GM23248 (cell line): ENCODE data around the gene MSH5. TPM values are rescaled to one million over a fixed set of nuclear protein-coding genes. Genes with fewer than 3 reads are reported as not detected.

ENCODE experiments used
- DNase-seq: peaks from one replicate; pipeline ENCODE4 v3.0.0-alpha.2; 2015
- H2AFZ ChIP-seq: fragments of 200-600 bp; sonication (generic); 2 replicates; pipeline ENCODE4 v1.6.1; 2016; ENCODE audit warnings: antibody characterized with exemption
- H3F3A ChIP-seq: fragments of 200-600 bp; sonication (generic); 2 replicates; pipeline ENCODE4 v1.6.1; 2016; ENCODE audit warnings: mild to moderate bottlenecking, antibody characterized with exemption, mixed run types; ENCODE audit not compliant: insufficient read depth
- H3K27ac ChIP-seq: fragments of 200-600 bp; sonication (generic); 2 replicates; pipeline ENCODE4 v1.5.1; 2016; ENCODE audit warnings: mild to moderate bottlenecking
- H3K27me3 ChIP-seq: fragments of 200-600 bp; sonication (generic); replicated peaks from 2 replicates; pipeline ENCODE4 v1.6.1; 2016; ENCODE audit warnings: mild to moderate bottlenecking; ENCODE audit not compliant: insufficient read depth
- H3K36me3 ChIP-seq: fragments of 200-600 bp; sonication (generic); 2 replicates; pipeline ENCODE4 v1.6.1; 2016; ENCODE audit warnings: low read depth, mild to moderate bottlenecking
- H3K4me1 ChIP-seq: fragments of 200-600 bp; sonication (generic); 2 replicates; pipeline ENCODE4 v1.6.1; 2016; ENCODE audit warnings: mild to moderate bottlenecking; ENCODE audit not compliant: insufficient read depth
- H3K4me2 ChIP-seq: fragments of 200-600 bp; sonication (generic); one replicate; pipeline ENCODE4 v1.6.1; 2016; ENCODE audit warnings: mild to moderate bottlenecking; ENCODE audit not compliant: unreplicated experiment
- H3K4me3 ChIP-seq: fragments of 200-600 bp; sonication (generic); 2 replicates; pipeline ENCODE4 v1.5.1; 2016; ENCODE audit warnings: mild to moderate bottlenecking
- H3K79me2 ChIP-seq: fragments of 200-600 bp; sonication (generic); 2 replicates; pipeline ENCODE4 v1.6.1; 2016; ENCODE audit warnings: mild to moderate bottlenecking; ENCODE audit not compliant: insufficient read depth
- H3K9ac ChIP-seq: fragments of 200-600 bp; sonication (generic); 2 replicates; pipeline ENCODE4 v1.6.1; 2016; ENCODE audit warnings: mild to moderate bottlenecking
- H3K9me2 ChIP-seq: fragments of 200-600 bp; sonication (generic); 2 replicates; pipeline ENCODE4 v1.6.1; 2016; ENCODE audit warnings: mixed run types, mild to moderate bottlenecking, moderate library complexity; ENCODE audit not compliant: insufficient read depth
- H3K9me3 ChIP-seq: fragments of 200-600 bp; sonication (generic); one replicate; pipeline ENCODE4 v1.6.1; 2017; ENCODE audit warnings: low read depth
- H4K20me1 ChIP-seq: fragments of 200-600 bp; sonication (generic); 2 replicates; pipeline ENCODE4 v1.6.0; 2016; ENCODE audit not compliant: insufficient read depth
- EZH2 ChIP-seq: fragments of 200-600 bp; sonication (generic); IDR thresholded peaks from 2 replicates; pipeline ENCODE4 v1.6.1; 2018; ENCODE audit warnings: antibody characterized with exemption, mild to moderate bottlenecking; ENCODE audit not compliant: insufficient read depth, poor library complexity, severe bottlenecking
- EZH2phosphoT487 ChIP-seq: fragments of 200-600 bp; sonication (generic); IDR thresholded peaks from 2 replicates; pipeline ENCODE4 v1.6.1; 2018; ENCODE audit warnings: antibody characterized with exemption, moderate library complexity, mild to moderate bottlenecking, low read depth; ENCODE audit not compliant: insufficient read depth
- WGBS, 2 experiments: methylation state at CpG; one replicate each; pipeline ENCODE4 v1.1.6; 2015 to 2017; ENCODE audit warnings: low lambda C conversion rate in 2 of 2, low coverage in 1 of 2; ENCODE audit errors: missing lambda C conversion rate in 2 of 2; 5-methylcytosine and 5-hydroxymethylcytosine counted together
- in situ Hi-C: fragments of 300-500 bp; cut with MboI; formaldehyde crosslinking; loops from 2 replicates; pipeline ENCODE4 v1.15.0; 2020
- polyA plus RNA-seq: library from polyadenylated mRNA; unstranded; fragments of >200 nt; fragmentation: Nextera tagmentation; extraction: Ambion mirVana; gene quantifications from 2 replicates; pipeline ENCODE4 v1.2.1, GENCODE V29; 2016
- total RNA-seq: library from RNA; depleted of rRNA; stranded (reverse); fragments of >200 nt; shearing (Covaris generic); gene quantifications from 2 replicates; pipeline ENCODE4 v1.2.3, GENCODE V29; 2014

The MSH5 gene
- total and polyA plus RNA-seq, 2 experiments from 2014 or later, result 2.9 to 4.3 TPM

DNA sequence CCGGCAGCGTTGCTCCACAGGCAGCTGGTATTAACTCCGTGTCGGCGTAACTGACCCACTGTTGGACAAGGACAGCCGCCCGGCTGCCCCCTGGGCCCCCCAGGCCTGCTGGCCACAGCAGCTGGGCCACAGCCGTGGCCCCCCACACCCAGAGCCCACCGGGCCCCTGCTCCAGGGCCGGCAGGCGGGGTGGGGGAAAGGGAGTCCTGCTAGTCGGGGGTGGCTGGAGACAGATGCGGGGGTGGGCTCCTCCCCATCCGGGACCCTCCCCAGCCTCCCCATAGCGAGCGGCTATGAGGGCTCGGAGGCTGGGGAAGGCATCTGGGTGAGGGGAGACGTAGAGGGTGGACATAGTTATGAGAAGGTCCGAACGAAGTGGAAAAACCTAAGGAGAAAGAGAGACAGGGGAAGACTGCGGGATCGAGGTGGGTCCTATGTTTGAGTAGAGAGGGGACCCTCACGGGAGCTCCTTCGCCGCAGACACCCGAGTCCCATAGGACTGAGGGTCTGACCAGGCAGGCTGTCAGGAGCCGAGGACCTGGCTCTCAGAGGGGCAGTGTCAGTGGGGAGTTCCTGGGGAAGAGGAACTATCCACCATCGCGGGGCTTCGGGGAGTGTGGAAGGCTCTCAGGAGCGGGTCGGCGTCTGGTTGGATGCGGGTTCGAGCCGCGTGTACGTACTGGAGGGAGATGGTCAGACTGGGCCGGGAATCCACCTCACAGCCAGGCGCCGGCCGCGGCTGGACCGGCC, 55.2 kb downstream of the MSH5 start:
- Histone ChIP-seq H3K9me2 (no peaks in the 10 kb centered on the region), H3K27me3 (no peaks in the 10 kb centered on the region), H3K79me2 (peaks cover 52% of the 10 kb centered on the region), H3K4me2 (peak overlapping the region; percentile 89), H2AFZ (peak overlapping the region; percentile 92), H3K4me3 (peak overlapping the region; percentile 94), H3K9me3 (no peaks in the 10 kb centered on the region), H3K27ac (peak overlapping the region; percentile 85), H3K4me1 (peaks cover 6% of the 10 kb centered on the region; the same call in 1 of the 2 replicates), H4K20me1 (no peaks in the 10 kb centered on the region), H3F3A (peaks cover 23% of the 10 kb centered on the region), H3K9ac (peak overlapping the region; percentile 93), H3K36me3 (peaks cover 9% of the 10 kb centered on the region; the same call in 1 of the 2 replicates)
- TF ChIP-seq EZH2phosphoT487 (no peak), EZH2 (no peak)
- in situ Hi-C loops, result no loop called here
- WGBS, 2 experiments, result 1 to 2% methylated on average over 44 of the region's 44 CpGs
- peak; percentile 78 for DNase-seq

DNA sequence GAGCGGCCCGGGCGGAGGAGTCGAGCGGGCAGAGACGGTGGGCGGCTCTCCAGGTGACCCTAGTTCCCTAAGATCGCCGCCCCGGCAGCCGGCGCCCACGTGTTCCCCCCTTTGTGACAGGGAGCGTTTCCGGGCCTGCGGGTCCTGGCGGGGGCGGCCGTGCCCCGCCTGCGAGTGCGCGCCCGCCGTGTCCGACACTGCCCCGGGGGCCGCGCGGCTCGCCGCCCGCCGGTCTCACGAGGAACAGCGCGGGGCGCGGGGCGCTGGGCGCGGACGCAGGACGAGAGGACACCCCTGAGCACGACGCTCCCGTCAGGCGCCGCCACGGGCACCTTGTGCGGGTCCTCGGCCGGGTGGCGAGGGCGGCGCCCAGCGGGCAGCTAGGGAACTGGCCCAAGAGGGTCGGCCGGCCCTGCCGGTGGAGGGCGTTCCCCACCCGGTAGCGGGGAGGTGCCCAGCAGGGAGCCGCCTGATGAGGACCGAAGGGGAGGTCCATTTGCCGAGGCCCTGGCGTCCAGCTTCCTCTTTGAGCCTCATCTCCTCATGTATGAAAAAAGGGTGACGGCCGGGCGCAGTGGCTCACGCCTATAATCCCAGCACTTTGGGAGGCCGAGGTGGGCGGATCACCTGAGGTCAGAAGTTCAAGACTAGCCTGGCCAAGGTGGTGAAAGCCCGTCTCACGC, 56.0 kb downstream of the MSH5 start, which contains the start of gene VARS1:
Gene VARS1, minus strand, starts transcription at position 137 of the 683 bp plus-strand sequence. CDS start 535 bp downstream, outside the sequence.
- no peak for TF ChIP-seq EZH2
- TF ChIP-seq EZH2phosphoT487, result no peak
- Histone ChIP-seq H3K9ac (peak within 1 kb of the TSS; percentile 93), H3K4me2 (peak within 1 kb of the TSS; percentile 89), H3K9me2 (no peaks in the 10 kb centered on the region), H3F3A (peaks cover 23% of the 10 kb centered on the region), H3K9me3 (no peaks in the 10 kb centered on the region), H3K36me3 (peaks cover 2% of the 10 kb centered on the region; the same call in 1 of the 2 replicates), H3K4me3 (peak within 1 kb of the TSS; percentile 94), H2AFZ (peak within 1 kb of the TSS; percentile 92), H4K20me1 (no peaks in the 10 kb centered on the region), H3K27ac (peak within 1 kb of the TSS; percentile 85), H3K4me1 (peaks cover 6% of the 10 kb centered on the region; the same call in 1 of the 2 replicates), H3K27me3 (no peaks in the 10 kb centered on the region), H3K79me2 (peaks cover 45% of the 10 kb centered on the region)
- 1 to 2% methylated on average over 46 to 56 of the region's 75 CpGs for WGBS, 2 experiments
- in situ Hi-C loops, result no loop called here
- DNase-seq, result peak; percentile 95

DNA sequence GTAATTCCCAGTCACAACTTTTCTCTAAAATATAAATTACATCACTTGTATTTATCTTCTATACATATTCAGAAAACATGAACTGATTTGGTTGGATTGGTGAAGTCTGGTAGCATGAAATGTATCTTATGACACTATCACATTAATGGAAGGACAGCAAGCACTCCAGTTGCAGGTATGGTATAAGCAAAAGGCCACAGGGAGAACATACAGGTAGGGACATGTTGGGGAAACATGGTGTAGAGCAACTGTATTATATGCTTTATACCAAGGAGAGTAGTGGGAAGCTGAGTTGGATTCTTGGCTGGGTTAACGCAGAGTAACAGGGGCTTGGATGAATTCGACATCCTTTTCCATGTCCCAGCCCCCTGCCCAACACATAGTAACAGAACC, 57.2 kb downstream of the MSH5 start:
- H3K4me1 ChIP-seq, result peaks cover 6% of the 10 kb centered on the region; the same call in 1 of the 2 replicates
- no peaks in the 10 kb centered on the region for H3K9me2 ChIP-seq
- in situ Hi-C loops, result no loop called here
- peaks cover 39% of the 10 kb centered on the region for H3K79me2 ChIP-seq
- WGBS, 2 experiments, result 79 to 88% methylated on average over 2 of the region's 2 CpGs
- H3K9ac ChIP-seq, result no peak overlapping the region
- H2AFZ ChIP-seq, result no peak overlapping the region
- no peaks in the 10 kb centered on the region for H3K27me3 ChIP-seq
- H4K20me1 ChIP-seq, result no peaks in the 10 kb centered on the region
- no peak for TF ChIP-seq EZH2phosphoT487
- no peak for TF ChIP-seq EZH2
- no peaks in the 10 kb centered on the region; the same call in 1 of the 2 replicates for H3K36me3 ChIP-seq
- H3K27ac ChIP-seq, result no peak overlapping the region
- DNase-seq, result no peak
- peaks cover 23% of the 10 kb centered on the region for H3F3A ChIP-seq
- H3K4me3 ChIP-seq, result no peak overlapping the region
- no peaks in the 10 kb centered on the region for H3K9me3 ChIP-seq
- no peak overlapping the region for H3K4me2 ChIP-seq

DNA sequence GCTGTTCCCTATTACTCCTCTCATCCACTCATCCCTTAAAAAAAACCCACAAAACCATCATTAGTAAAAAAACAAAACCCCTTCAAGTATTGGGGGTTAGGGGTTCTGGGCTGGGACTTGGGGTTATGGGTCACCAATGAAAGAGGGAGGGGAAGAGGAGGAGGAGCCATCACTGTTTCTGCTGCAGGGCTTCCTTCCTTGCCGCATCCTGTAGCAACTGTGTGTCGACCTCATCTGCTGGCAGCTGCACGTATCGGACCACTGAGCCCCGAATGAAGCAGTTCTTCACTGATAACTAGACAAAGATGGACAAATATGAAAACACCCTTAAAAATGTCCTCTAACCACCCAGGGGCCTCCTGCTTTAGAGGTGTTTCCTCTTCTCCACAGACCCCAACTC, 57.8 kb downstream of the MSH5 start:
- H2AFZ ChIP-seq, result no peak overlapping the region
- TF ChIP-seq EZH2phosphoT487 (no peak), EZH2 (no peak)
- no peaks in the 10 kb centered on the region for H3K9me2 ChIP-seq
- H3K36me3 ChIP-seq, result no peaks in the 10 kb centered on the region; the same call in 1 of the 2 replicates
- H3K79me2 ChIP-seq, result peaks cover 34% of the 10 kb centered on the region
- H3K9me3 ChIP-seq, result no peaks in the 10 kb centered on the region
- peaks cover 6% of the 10 kb centered on the region; the same call in 1 of the 2 replicates for H3K4me1 ChIP-seq
- in situ Hi-C loops, result no loop called here
- peaks cover 23% of the 10 kb centered on the region for H3F3A ChIP-seq
- H3K4me3 ChIP-seq, result no peak overlapping the region
- WGBS, 2 experiments, result 65 to 68% methylated on average over 5 of the region's 5 CpGs
- H3K27ac ChIP-seq, result no peak overlapping the region
- H3K4me2 ChIP-seq, result no peak overlapping the region
- no peaks in the 10 kb centered on the region for H4K20me1 ChIP-seq
- H3K27me3 ChIP-seq, result no peaks in the 10 kb centered on the region
- DNase-seq, result no peak
- H3K9ac ChIP-seq, result no peak overlapping the region
